Stimulated activated CD8-positive, alpha-beta memory T cell treated with anti-CD3 and anti-CD28 coated beads, Interleukin-15, amount 100 ng/mL, for 24 hours (primary cell): ENCODE data around the gene CAPN14.
"Not testable (repeated sequence)": the region's sequence is repeated elsewhere in the genome, so short reads cannot be mapped to it uniquely, and the experiment has no call there.

Experiments
- DNase-seq: peaks from one replicate; pipeline ENCODE4 v3.0.0-alpha.2; 2020; ENCODE audit warnings: low read depth

The CAPN14 gene

DNA sequence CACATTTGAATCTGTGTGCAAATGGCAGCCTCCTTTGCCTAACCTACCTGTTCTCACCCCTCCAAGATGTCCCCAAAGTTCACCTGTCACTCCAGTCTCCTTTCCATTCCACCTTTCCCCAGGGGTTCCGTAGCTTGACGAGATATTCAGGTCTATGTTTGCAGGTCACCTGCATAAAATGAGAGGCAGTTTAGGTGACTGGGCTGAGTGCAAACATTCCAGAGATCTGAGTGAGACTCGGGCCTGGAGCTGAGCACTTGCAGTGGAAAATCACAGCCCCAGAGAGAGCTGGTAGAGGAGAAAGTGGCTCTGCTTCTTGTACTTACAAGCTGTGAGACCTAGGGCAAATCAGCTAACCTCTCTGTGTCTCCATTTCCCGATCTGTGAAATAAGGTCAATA, 20.1 kb downstream of the CAPN14 start:
- no peak for DNase-seq

DNA sequence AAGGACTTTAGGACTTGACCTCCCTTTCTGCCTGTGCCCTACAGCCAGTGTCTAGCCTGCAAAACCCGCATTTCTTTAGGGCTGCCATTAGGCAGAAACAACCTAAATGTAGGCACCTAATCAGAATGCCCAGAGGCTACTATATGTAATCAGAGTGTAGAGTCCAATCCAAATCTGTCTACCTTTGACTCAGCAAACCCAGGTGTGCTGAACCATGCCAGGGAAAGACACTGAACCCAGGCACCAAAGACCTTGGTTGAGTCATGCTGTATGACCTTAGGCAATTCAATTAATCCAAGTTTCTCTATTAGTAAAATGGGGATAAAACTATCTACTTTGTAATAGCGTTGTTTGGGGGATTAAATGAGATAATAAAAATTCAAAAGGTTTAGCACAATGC, 20.7 kb downstream of the CAPN14 start:
- no peak for DNase-seq

DNA sequence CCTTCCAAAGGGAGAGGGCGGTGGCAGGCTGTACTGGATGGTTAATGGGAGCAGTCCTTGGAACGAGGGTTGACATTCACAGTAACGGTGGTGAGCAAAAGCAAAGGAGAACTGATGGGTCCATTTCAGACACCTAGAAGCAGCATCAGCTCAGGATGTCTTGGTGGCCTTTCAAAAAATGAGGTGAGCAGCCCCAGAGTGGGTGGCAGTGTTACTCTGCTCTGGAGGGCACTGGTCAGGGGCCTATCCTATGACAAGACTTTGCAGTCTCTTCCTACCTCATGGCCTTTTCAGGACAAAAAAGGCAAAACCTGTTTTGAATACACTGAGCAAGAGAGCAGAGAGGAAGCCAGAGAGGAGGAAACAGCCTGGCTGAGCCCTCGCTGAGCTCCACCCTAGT, 23.5 kb downstream of the CAPN14 start:
- DNase-seq, result no peak

GRCh38 chr2:31192851-31193392, 24.4 kb downstream of the CAPN14 start:
- DNase-seq, result no peak

GRCh38 chr2:31192396-31192795, 24.9 kb downstream of the CAPN14 start:
- DNase-seq, result no peak

DNA sequence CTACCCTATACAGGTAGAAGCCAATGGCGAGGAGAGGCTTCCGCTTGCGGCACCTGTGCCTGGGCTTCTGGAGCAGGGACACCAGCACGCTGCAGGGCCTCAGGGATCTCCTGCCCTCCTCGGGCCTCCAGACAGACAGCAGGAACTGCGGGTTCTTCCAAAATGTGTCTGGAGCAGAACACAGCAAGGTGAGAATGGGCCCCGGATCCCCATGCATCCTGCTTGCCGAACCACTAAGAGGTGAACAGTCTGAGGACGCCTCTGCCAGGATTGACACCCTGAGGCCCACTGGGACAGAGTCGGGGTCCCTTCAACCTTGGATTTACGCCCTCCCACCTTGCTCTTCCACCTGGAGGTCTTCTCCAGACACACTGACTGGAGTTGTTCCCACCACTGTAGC, 25.4 kb downstream of the CAPN14 start:
- DNase-seq, result no peak

DNA sequence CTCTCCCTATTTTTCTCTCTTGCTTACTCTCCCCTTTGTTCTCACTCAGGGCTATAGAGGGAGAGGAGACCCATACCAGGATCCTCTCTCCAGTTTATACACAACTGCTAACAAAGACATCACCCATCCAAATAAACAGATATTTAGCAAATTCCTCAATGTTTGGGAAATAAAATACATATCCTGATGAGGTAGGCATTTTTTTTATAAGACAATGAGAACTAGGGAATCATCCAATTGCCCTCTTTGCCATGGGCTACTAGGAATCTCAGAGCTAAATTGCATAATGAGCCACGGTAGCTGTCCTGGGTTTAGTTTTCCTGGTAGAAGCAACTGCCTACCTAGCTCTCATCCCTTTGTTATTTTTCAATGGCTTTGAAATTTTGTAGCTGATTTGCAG, 27.1 kb downstream of the CAPN14 start:
- DNase-seq, result no peak

GRCh38 chr2:31189141-31189540, 28.2 kb downstream of the CAPN14 start:
- DNase-seq, result no peak

GRCh38 chr2:31188131-31188530, 29.2 kb downstream of the CAPN14 start:
- DNase-seq, result no peak

GRCh38 chr2:31187166-31187565, 30.1 kb downstream of the CAPN14 start:
- DNase-seq, result no peak

GRCh38 chr2:31183973-31184372, 33.3 kb downstream of the CAPN14 start:
- not testable (repeated sequence) for DNase-seq

DNA sequence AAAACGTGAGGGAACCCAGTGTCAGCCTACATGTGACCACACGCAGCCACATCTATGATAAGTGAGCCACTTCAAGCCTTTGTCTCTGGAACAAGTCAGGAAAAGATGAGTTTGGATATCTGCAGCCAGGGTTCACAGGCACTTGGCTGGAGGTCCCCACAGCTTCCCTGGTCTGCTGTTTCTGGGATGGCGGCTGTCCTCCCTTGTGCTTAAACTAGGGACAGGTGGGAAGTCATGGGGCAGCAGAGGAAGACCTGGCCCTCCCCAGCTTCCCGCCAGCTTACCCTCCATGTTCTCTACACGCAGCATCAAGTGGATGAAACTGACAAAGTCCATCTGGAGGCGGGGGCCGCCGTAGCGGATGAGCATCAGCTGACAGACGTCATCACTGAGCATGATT, 40.6 kb downstream of the CAPN14 start:
- no peak for DNase-seq

GRCh38 chr2:31171142-31171541, 46.2 kb downstream of the CAPN14 start:
- DNase-seq, result no peak

GRCh38 chr2:31170071-31170698, 47.1 kb downstream of the CAPN14 start:
- DNase-seq, result no peak

DNA sequence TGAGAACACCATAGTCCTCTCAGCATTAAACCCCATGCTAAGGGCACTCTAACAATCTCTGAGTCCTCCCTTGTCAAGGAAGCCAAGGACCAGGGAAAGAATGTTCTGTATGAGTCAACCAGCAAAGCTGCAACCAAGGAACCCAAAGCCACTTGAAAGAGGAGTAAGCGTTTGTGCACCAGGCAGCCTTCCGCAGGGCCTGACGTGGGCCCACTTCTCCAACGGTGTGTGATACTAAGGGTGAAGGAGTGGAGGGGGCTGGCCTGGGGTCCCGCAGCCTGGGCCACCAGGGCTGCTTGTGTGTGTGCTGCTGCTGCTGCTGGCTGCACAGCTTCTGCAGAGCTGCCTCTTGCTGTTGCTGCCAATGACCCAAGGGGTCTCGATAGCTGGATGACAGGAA, 49.0 kb downstream of the CAPN14 start:
- DNase-seq, result no peak

GRCh38 chr2:31166925-31167324, 50.4 kb downstream of the CAPN14 start:
- no peak for DNase-seq

DNA sequence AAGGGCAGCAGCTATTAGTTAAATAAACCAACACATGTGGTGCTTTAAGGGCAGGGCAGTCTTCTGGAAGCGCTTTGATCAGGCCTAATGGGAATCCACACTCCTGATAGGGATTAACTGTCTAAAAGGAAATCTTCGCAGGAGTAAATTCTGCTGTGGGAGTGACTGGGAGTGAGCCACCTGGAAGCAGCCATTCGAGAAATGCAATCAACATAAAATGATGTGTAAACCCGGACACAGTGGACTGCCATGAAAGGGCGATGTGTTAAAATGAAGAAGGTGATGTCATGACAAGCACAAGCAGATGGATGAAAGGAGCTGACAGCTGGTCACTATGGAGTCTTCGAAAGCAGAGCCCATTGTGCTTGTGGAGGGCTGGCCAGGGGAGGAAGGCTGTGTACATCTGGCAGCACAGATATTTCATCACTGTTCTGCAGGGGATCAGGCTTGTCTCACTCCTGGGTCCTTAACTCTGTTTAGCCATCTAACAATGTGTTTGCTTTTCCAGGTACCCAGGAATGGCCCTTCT, 54.2 kb downstream of the CAPN14 start:
- DNase-seq, result no peak

DNA sequence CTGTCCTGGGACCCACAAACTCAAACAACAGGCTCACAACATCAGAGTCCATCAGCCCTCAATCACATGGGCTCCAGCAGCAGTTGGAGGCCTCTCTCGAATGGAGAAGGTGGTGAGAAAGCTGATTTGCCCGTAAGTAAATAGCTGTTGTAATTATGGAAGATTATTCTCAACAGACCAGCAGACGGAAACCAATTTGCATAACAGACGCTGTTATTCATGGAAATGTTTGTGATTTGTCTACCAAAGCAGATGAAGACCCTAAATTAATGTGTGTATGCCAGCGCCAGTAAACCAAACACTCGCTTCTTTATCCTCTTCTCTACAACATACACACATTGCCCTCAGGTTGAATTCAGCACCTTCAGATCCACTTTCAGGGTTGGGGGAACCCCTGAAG, 55.7 kb downstream of the CAPN14 start:
- no peak for DNase-seq

- no peak for DNase-seq
Observed at GRCh38 chr2:31151501-31151900, 65.8 kb downstream of the CAPN14 start.

DNA sequence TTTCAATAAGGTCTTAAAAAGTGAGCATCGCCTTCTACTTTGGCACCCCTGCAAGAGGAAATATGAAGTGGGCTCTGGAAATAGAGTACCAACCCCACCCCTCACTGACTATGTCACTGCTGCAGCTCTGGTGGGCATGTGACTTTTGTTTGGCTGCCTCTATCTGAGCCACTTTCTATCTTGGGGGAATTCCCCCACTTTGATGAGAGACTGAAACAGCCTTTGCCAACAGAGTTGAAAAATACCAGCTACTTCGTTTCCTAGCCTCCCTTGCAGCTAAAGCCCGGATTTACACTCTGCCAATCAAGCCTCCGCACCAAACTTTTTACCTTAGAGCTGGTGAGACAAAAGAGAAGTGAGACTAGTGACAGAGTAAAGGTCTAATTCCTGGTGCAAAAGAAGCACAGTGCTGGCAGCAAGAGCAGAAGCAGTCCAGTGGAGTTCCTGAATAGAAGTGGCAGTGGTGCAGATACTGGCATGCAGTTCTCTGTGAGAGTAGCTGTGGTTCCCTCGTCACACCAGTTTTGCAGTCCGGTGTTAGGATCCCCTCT, 67.1 kb downstream of the CAPN14 start:
- DNase-seq, result no peak

DNA sequence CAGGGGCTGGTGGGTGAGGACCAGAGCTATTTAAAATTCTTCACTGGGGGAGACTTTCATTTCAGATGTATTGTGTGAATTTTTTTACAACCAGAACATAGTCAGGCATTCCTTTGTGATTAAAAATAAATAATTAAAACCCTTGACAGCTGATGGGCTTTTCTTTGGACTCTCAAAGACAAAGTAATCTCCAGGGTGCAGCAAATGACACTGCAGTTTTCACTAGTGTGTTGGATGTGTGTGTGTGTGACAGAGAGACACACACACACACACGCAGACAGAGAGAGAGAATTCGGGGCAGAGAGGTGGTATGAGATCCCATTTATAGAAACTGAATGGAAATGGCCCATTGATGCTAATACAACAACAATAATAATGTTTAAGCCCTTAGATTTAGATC, 68.8 kb downstream of the CAPN14 start:
- no peak for DNase-seq

DNA sequence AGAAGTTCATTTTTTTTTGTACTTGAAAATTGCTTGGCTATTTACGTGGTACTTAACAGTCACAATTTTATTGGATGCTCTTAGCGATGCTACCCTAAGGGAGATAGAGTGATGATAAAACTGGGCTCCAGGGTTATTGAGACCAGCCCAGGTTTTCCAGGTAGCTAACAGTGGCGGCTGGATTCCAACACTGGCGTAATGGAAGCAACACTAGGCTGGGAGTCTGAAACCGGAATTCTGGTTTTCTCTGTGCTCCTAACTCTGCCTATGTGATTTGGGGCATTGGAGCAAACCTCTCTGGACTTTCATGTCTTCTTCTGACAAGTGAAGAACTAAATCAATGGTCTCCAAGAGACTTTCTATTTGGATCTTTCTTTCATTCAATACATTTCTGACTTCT, 69.7 kb downstream of the CAPN14 start:
- no peak for DNase-seq

DNA sequence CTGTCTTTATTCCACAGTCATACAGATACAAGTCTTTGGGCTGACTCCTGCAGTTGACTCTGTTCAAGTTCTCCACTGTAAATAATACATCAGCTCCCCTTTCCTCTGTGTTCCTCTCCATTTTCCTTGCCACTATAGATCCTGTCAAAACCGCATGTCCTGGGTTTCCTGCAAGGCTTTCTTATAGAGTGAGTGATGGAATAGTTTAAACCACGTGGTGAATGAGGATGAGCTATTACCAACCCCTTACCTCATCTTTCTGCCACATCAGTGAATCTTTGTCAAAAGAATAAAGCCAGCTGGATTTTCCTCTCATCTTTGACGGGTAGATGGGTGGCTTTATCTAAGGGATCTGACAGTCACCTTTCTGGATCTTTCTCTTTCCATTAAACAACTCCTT, 75.2 kb downstream of the CAPN14 start:
- DNase-seq, result no peak
